ENCODE results near the gene EVX2.

EVX2 gene

GRCh38 chr2:176082824-176083751 lies 674 bp downstream of the EVX2 start:
- no peak for DNase-seq (ENCODE audit: low spot score)
- no peak for FAIRE-seq

- DNase-seq (ENCODE audit: low spot score) (no peak), FAIRE-seq (no peak)
These were observed 1.3 kb downstream of the EVX2 start for GRCh38 chr2:176082525-176082823.

GRCh38 chr2:176081837-176082524 lies 1.8 kb downstream of the EVX2 start:
- DNase-seq (ENCODE audit: low spot score) (no peak), FAIRE-seq (no peak)

GRCh38 chr2:176081376-176081836 lies 2.4 kb downstream of the EVX2 start:
- FAIRE-seq (no peak), DNase-seq (ENCODE audit: low spot score) (no peak)

- DNase-seq (ENCODE audit: low spot score): no peak
- FAIRE-seq: no peak
These were observed 3.0 kb downstream of the EVX2 start for GRCh38 chr2:176080540-176081375.

- FAIRE-seq (no peak), DNase-seq (ENCODE audit: low spot score) (no peak)
These were observed 3.8 kb downstream of the EVX2 start for GRCh38 chr2:176079831-176080539.

- DNase-seq (ENCODE audit: low spot score) (no peak), FAIRE-seq (no peak)
These were observed 4.4 kb downstream of the EVX2 start for GRCh38 chr2:176079285-176079830.

- FAIRE-seq (no peak), DNase-seq (ENCODE audit: low spot score) (no peak)
These were observed 5.0 kb downstream of the EVX2 start for GRCh38 chr2:176078541-176079284.

- FAIRE-seq: no peak
- no peak for DNase-seq (ENCODE audit: low spot score)
These were observed 7.0 kb downstream of the EVX2 start for GRCh38 chr2:176076796-176077195.

GRCh38 chr2:176076063-176076462 lies 7.7 kb downstream of the EVX2 start:
- DNase-seq (ENCODE audit: low spot score): no peak
- FAIRE-seq: no peak

GRCh38 chr2:176075481-176075880 lies 8.3 kb downstream of the EVX2 start:
- FAIRE-seq (no peak), DNase-seq (ENCODE audit: low spot score) (no peak)

GRCh38 chr2:176074919-176075425 lies 8.8 kb downstream of the EVX2 start:
- no peak for FAIRE-seq
- no peak for DNase-seq (ENCODE audit: low spot score)

GRCh38 chr2:176072951-176073904 lies 10.5 kb downstream of the EVX2 start:
- DNase-seq (ENCODE audit: low spot score) (no peak), FAIRE-seq (no peak)

GRCh38 chr2:176072292-176072669 lies 11.5 kb downstream of the EVX2 start:
- DNase-seq (ENCODE audit: low spot score): no peak
- no peak for FAIRE-seq

GRCh38 chr2:176071330-176072291 lies 12.2 kb downstream of the EVX2 start:
- DNase-seq (ENCODE audit: low spot score) (no peak), FAIRE-seq (no peak)

GRCh38 chr2:176068419-176068832 lies 15.3 kb downstream of the EVX2 start:
- DNase-seq (ENCODE audit: low spot score) (no peak), FAIRE-seq (no peak)

GRCh38 chr2:176067589-176068418 lies 16.0 kb downstream of the EVX2 start:
- FAIRE-seq (no peak), DNase-seq (ENCODE audit: low spot score) (no peak)
